Right cardiac atrium (tissue), 5 donors: ENCODE results near the gene FBLN5. TPM values are rescaled to one million over a fixed set of nuclear protein-coding genes. Genes with fewer than 3 reads are reported as not detected.

Experiments
- polyA plus RNA-seq: library from polyadenylated mRNA; stranded (reverse); fragments of 200-250 nt; gene quantifications from one replicate; pipeline ENCODE4 v1.2.3, GENCODE V29; 2013
- total RNA-seq, 4 donors: library from RNA; stranded (reverse); fragmentation: NEBNext Ultra II Directional; extraction: Animal tissue kit (Norgen Biotek cat#: 25700); gene quantifications; one replicate each; pipeline ENCODE4 v1.2.1, GENCODE V29; 2021
- donor health status: healthy with polysubstance abuse.
- donor health status: DM: no; HTN: yes; CAD: no.
- donor health status: DM: no; HTN: no; CAD: no.
- donor health status: DM: no; HTN: yes; CAD: no; lungs with severe emphysema.
- donor health status: DM: yes; HTN: yes; CAD: no.

The FBLN5 gene
- total and polyA plus RNA-seq, 5 donors = 99.7 to 173 (median 141) TPM

Other genes with a start within 250 kb of the FBLN5 start
- gene CATSPERB, start 215.6 kb downstream of the FBLN5 start, total RNA-seq = 1 to 10 TPM in 3 of 4 donors, under 1 TPM in 1; 0.82 to 3.2 (median 2.2) TPM
- 0.48 TPM for gene CATSPERB, start 215.6 kb downstream of the FBLN5 start, polyA plus RNA-seq
- gene TC2N, start 80.2 kb downstream of the FBLN5 start, total RNA-seq = 10 to 100 TPM in 3 of 4 donors, 1 to 10 TPM in 1; 8.6 to 17.4 (median 15.0) TPM
- 7.1 TPM for gene TC2N, start 80.2 kb downstream of the FBLN5 start, polyA plus RNA-seq
- gene TRIP11, start 92.4 kb upstream of the FBLN5 start, total RNA-seq = 10 to 100 TPM; 48.3 to 61.1 (median 55.5) TPM
- gene TRIP11, start 92.4 kb upstream of the FBLN5 start, polyA plus RNA-seq = 6.9 TPM
- 10 to 100 TPM; 16.4 to 24.3 (median 21.7) TPM for gene ATXN3, start 158.9 kb upstream of the FBLN5 start, total RNA-seq
- gene ATXN3, start 158.9 kb upstream of the FBLN5 start, polyA plus RNA-seq = 9.6 TPM
- 100 to 1,000 TPM; 404 to 618 (median 503) TPM for gene NDUFB1, start 174.0 kb upstream of the FBLN5 start, total RNA-seq
- 2,907 TPM for gene NDUFB1, start 174.0 kb upstream of the FBLN5 start, polyA plus RNA-seq
- 10 to 100 TPM; 36.3 to 51.1 (median 40.0) TPM for gene CPSF2, start 174.3 kb upstream of the FBLN5 start, total RNA-seq
- gene CPSF2, start 174.3 kb upstream of the FBLN5 start, polyA plus RNA-seq = 9.3 TPM